ENCODE results near the gene IPO5. TPM values are rescaled to one million over a fixed set of nuclear protein-coding genes. Genes with fewer than 3 reads are reported as not detected.

IPO5 gene
- total and polyA plus RNA-seq, 2 of the 4 experiments (the other 2 are of a cell fraction) = 89.2 to 270 TPM

- in situ Hi-C loops (cut with MboI; ENCODE audit: low sequenced_read_pairs) = no loop called here
- Histone ChIP-seq H4K91ac (ENCODE audit: insufficient read depth, low read depth, low read length) (no peak overlapping the region), H3K18ac (ENCODE audit: low read depth, low read length) (no peak overlapping the region), H2AK9ac (replicated peaks; ENCODE audit: low read depth, low read length, poor library complexity) (no peak overlapping the region), H3K27ac (ENCODE audit: insufficient read depth, low read length) (no peak overlapping the region), H4K20me1 (ENCODE audit: insufficient read depth, low read length) (no peaks in the 10 kb centered on the region), H2BK20ac (ENCODE audit: low read depth, low read length) (no peak overlapping the region), H3K9me3 (ENCODE audit: control insufficient read depth, insufficient read depth, low read length) (no peaks in the 10 kb centered on the region; the same call in 1 of the 2 replicates), H2AFZ (replicated peaks; ENCODE audit: low read length, poor library complexity) (no peak overlapping the region), H3K4me1 (ENCODE audit: control insufficient read depth, insufficient read depth, low read length) (no peaks in the 10 kb centered on the region), H3K23ac (ENCODE audit: low read depth, low read length) (no peak overlapping the region), H3K56ac (ENCODE audit: extremely low read depth, insufficient read depth, low read length) (no peak overlapping the region), H3K27me3 (ENCODE audit: control insufficient read depth, insufficient read depth, low read length) (peaks cover 4% of the 10 kb centered on the region), H3K4me3 (ENCODE audit: insufficient read depth, low read depth, low read length) (no peak overlapping the region), H2BK5ac (ENCODE audit: low read depth, low read length, poor library complexity, severe bottlenecking) (no peak overlapping the region), H4K8ac (ENCODE audit: low read depth in 2 of 2, low read length in 2 of 2) (no peak overlapping the region), H3K4ac (ENCODE audit: low read depth, low read length) (no peak overlapping the region), H2BK15ac (ENCODE audit: low read depth, low read length) (no peak overlapping the region), H3K14ac (replicated peaks; ENCODE audit: low read depth, low read length) (no peak overlapping the region), H3K36me3 (ENCODE audit: control insufficient read depth, insufficient read depth, low read length) (no peaks in the 10 kb centered on the region), H3K79me1 (ENCODE audit: low read depth in 1 of 2, low read length in 2 of 2) (no peaks in the 10 kb centered on the region), H4K5ac (ENCODE audit: low read depth, low read length) (no peak overlapping the region), H3K9ac (ENCODE audit: low read depth, low read length) (no peak overlapping the region), H3K4me2 (ENCODE audit: low read depth, low read length) (no peak overlapping the region), H2AK5ac (ENCODE audit: low read depth, low read length) (no peak overlapping the region), H2BK120ac (ENCODE audit: low read depth, low read length) (no peak overlapping the region), H3K9me1 (ENCODE audit: insufficient read depth, low read length) (peaks cover 4% of the 10 kb centered on the region; the same call in 1 of the 2 replicates)
- no peak for DNase-seq
- CTCF ChIA-PET = no interaction called here
- dilution Hi-C loops (cut with HindIII; ENCODE audit: low sequenced_read_pairs, unreplicated experiment) = no loop called here
- intact Hi-C loops (cut with micrococcal nuclease) = no loop called here
- TF ChIP-seq NFE2L2 (IDR thresholded peaks at IDR 0.05; ENCODE audit: low read depth, low read length) (no peak), CEBPB (IDR thresholded peaks at IDR 0.05; ENCODE audit: low read depth, low read length) (no peak), MAZ (IDR thresholded peaks at IDR 0.05; ENCODE audit: borderline replicate concordance, low read depth, low read length) (no peak), RAD21 (IDR thresholded peaks at IDR 0.05; ENCODE audit: low read length) (no peak), SMC3 (IDR thresholded peaks at IDR 0.05; ENCODE audit: low read depth, low read length) (no peak), RFX5 (IDR thresholded peaks at IDR 0.05; ENCODE audit: low read depth, low read length) (no peak), BHLHE40 (IDR thresholded peaks at IDR 0.05; ENCODE audit: low read depth, low read length) (no peak), CTCF (conservative IDR thresholded peaks at IDR 0.05; ENCODE audit: low read depth, low read length) (no peak), POLR2A (IDR thresholded peaks at IDR 0.05; ENCODE audit: low read depth, low read length) (no peak), ELK1 (IDR thresholded peaks at IDR 0.05; ENCODE audit: borderline replicate concordance, low read depth, low read length) (no peak), RCOR1 (IDR thresholded peaks at IDR 0.05; ENCODE audit: insufficient replicate concordance, low read length) (no peak), MXI1 (IDR thresholded peaks at IDR 0.05; ENCODE audit: borderline replicate concordance, low read depth, low read length) (no peak), CHD1 (IDR thresholded peaks at IDR 0.05; ENCODE audit: low read depth, low read length) (no peak), FOS (IDR thresholded peaks at IDR 0.05; ENCODE audit: low read depth, low read length) (no peak), USF2 (IDR thresholded peaks at IDR 0.05; ENCODE audit: low read depth, low read length) (no peak), MAFK (IDR thresholded peaks at IDR 0.05; ENCODE audit: low read depth, low read length) (no peak)
- BruUV-seq (replicated peaks) = no TSS peak
- WGBS, 2 experiments (ENCODE audit: extremely low coverage in 2 of 2, insufficient read length in 1 of 2) = 97% methylated on average over 7 of the region's 11 CpGs; no CpG with 5 or more reads in 1 of the 2 experiments
- POLR2A ChIA-PET (ENCODE audit: unreplicated experiment) = no interaction called here
- no peak for ATAC-seq (ENCODE audit: low read depth)
Observed at GRCh38 chr13:98056839-98057410, 103.5 kb downstream of the IPO5 start.

All from IMR-90 (cell line).